ENCODE results near the gene CAPNS1.
"Not testable (repeated sequence)": the region's sequence is repeated elsewhere in the genome, so short reads cannot be mapped to it uniquely, and the experiment has no call there.

The CAPNS1 gene

GRCh38 chr19:36114721-36115452 is 25.0 kb upstream of the CAPNS1 start, which contains the start of gene POLR2I:
Gene POLR2I, minus strand, starts transcription at chr19:36114875. Its CDS starts 19 bp downstream, at chr19:36114856.
- peak; percentile 97 for DNase-seq (ENCODE audit: low read depth)

GRCh38 chr19:36115453-36116343 is 24.2 kb upstream of the CAPNS1 start, which contains the start of gene TBCB:
Gene TBCB, plus strand, starts transcription at chr19:36115468. Its CDS starts 93 bp downstream, at chr19:36115561.
- peak; percentile 78 for DNase-seq (ENCODE audit: low read depth)

GRCh38 chr19:36116344-36116637 is 23.6 kb upstream of the CAPNS1 start:
- no peak for DNase-seq (ENCODE audit: low read depth)

- DNase-seq (ENCODE audit: low read depth) = no peak
These were observed 19.5 kb upstream of the CAPNS1 start for GRCh38 chr19:36120092-36120983.

- DNase-seq (ENCODE audit: low read depth) = no peak
These were observed 18.9 kb upstream of the CAPNS1 start for GRCh38 chr19:36120984-36121358.

- DNase-seq (ENCODE audit: low read depth) = no peak
These were observed 18.3 kb upstream of the CAPNS1 start for GRCh38 chr19:36121486-36122124.

GRCh38 chr19:36125557-36125956 is 14.3 kb upstream of the CAPNS1 start:
- no peak for DNase-seq (ENCODE audit: low read depth)

GRCh38 chr19:36128392-36128736 is 11.5 kb upstream of the CAPNS1 start:
- DNase-seq (ENCODE audit: low read depth) = no peak

- DNase-seq (ENCODE audit: low read depth) = not testable (repeated sequence)
These were observed 8.6 kb upstream of the CAPNS1 start for GRCh38 chr19:36131221-36131620.

GRCh38 chr19:36134867-36135266 is 5.0 kb upstream of the CAPNS1 start:
- not testable (repeated sequence) for DNase-seq (ENCODE audit: low read depth)

- no peak for DNase-seq (ENCODE audit: low read depth)
These were observed 2.7 kb upstream of the CAPNS1 start for GRCh38 chr19:36136964-36137686.

GRCh38 chr19:36139120-36139472 is 770 bp upstream of the CAPNS1 start:
- DNase-seq (ENCODE audit: low read depth) = no peak

- DNase-seq (ENCODE audit: low read depth) = no peak
These were observed 605 bp downstream of the CAPNS1 start for GRCh38 chr19:36140304-36141038.

GRCh38 chr19:36141039-36141927 is 1.4 kb downstream of the CAPNS1 start:
- DNase-seq (ENCODE audit: low read depth) = peak; percentile 79

- DNase-seq (ENCODE audit: low read depth) = no peak
These were observed 2.2 kb downstream of the CAPNS1 start for GRCh38 chr19:36142046-36142445.

- no peak for DNase-seq (ENCODE audit: low read depth)
These were observed 2.6 kb downstream of the CAPNS1 start for GRCh38 chr19:36142496-36142895.

GRCh38 chr19:36144624-36145023 is 4.8 kb downstream of the CAPNS1 start:
- DNase-seq (ENCODE audit: low read depth) = no peak

- DNase-seq (ENCODE audit: low read depth) = no peak
These were observed 10.0 kb downstream of the CAPNS1 start for GRCh38 chr19:36149673-36150406.

GRCh38 chr19:36150586-36150985 is 10.7 kb downstream of the CAPNS1 start:
- no peak for DNase-seq (ENCODE audit: low read depth)
